ENCODE results near the gene MINDY4. TPM values are rescaled to one million over a fixed set of nuclear protein-coding genes. Genes with fewer than 3 reads are reported as not detected.

The MINDY4 gene
- polyA plus RNA-seq, 3 donors: 0.15 to 0.17 TPM; not detected in 1

DNA sequence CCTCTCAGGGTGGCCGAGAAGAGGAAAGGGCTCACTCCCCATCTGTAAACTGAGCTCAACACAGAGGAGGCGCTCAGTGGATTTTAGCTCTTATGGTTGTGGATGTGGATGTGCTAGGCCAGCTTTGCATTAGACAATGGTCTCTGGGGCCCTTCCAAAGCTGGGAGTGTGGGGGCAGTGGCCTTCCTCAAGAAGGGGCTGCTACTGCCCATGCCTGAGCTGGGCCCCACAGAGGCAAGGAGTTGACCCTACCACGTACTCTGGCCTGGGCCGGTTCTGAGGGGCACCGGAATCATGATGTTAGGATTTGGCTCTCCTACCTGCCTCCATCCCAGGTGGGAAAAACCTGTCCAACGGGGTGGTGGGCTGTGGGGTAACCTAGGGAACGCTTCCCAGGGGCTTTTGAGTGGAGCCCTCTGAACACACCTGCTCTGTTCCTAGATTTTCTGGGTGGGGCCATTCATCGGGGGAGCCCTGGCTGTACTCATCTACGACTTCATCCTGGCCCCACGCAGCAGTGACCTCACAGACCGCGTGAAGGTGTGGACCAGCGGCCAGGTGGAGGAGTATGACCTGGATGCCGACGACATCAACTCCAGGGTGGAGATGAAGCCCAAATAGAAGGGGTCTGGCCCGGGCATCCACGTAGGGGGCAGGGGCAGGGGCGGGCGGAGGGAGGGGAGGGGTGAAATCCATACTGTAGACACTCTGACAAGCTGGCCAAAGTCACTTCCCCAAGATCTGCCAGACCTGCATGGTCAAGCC is 152.0 kb downstream of the MINDY4 start:
- no peaks in the 10 kb centered on the region for H3K36me3 ChIP-seq (replicated peaks in 1 of 2; ENCODE audit: control insufficient read depth in 1 of 2, insufficient read depth in 2 of 2, low read length in 2 of 2)
- Mint-ChIP-seq H3K27ac (no peak overlapping the region), H3K4me1 (no peaks in the 10 kb centered on the region), H3K27me3 (ENCODE audit: low read depth in 3 of 3) (peaks cover 0 to 5% (median 0%) of the 10 kb centered on the region in 3 donors), H3K4me3 (no peak overlapping the region), H3K36me3 (no peaks in the 10 kb centered on the region), H3K9me3 (peaks cover 2 to 16% (median 6%) of the 10 kb centered on the region in 7 donors)
- no peak overlapping the region for H3K27ac ChIP-seq (ENCODE audit: low read depth in 1 of 2, low read length in 2 of 2)
- H3K9ac ChIP-seq (ENCODE audit: insufficient read depth, low read length, poor library complexity, severe bottlenecking): no peak overlapping the region
- TF ChIP-seq, protein P1, sequence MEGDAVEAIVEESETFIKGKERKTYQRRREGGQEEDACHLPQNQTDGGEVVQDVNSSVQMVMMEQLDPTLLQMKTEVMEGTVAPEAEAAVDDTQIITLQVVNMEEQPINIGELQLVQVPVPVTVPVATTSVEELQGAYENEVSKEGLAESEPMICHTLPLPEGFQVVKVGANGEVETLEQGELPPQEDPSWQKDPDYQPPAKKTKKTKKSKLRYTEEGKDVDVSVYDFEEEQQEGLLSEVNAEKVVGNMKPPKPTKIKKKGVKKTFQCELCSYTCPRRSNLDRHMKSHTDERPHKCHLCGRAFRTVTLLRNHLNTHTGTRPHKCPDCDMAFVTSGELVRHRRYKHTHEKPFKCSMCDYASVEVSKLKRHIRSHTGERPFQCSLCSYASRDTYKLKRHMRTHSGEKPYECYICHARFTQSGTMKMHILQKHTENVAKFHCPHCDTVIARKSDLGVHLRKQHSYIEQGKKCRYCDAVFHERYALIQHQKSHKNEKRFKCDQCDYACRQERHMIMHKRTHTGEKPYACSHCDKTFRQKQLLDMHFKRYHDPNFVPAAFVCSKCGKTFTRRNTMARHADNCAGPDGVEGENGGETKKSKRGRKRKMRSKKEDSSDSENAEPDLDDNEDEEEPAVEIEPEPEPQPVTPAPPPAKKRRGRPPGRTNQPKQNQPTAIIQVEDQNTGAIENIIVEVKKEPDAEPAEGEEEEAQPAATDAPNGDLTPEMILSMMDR (IDR thresholded peaks at IDR 0.05): no peak
- H3K4me2 ChIP-seq (replicated peaks; ENCODE audit: extremely low read depth, low read length, poor library complexity, severe bottlenecking): no peak overlapping the region
- no peak overlapping the region for H3K4me3 ChIP-seq (replicated peaks in 1 of 3; ENCODE audit: low read depth in 2 of 3, low read length in 3 of 3)
- 99% methylated on average over 10 of the region's 19 CpGs for WGBS (ENCODE audit: insufficient coverage)
- intact Hi-C loops (cut with micrococcal nuclease): no loop called here
- no peak overlapping the region for H2AFZ ChIP-seq (ENCODE audit: insufficient read depth, low read depth, low read length, poor library complexity, severe bottlenecking)
- H3K27me3 ChIP-seq (ENCODE audit: control insufficient read depth in 2 of 2, insufficient read depth in 2 of 2, low read length in 2 of 2): no peaks in the 10 kb centered on the region
- no peak for DNase-seq
- H4K20me1 ChIP-seq (ENCODE audit: insufficient read depth, low read length): no peaks in the 10 kb centered on the region
- no peaks in the 10 kb centered on the region for H3K79me2 ChIP-seq (ENCODE audit: insufficient read depth, low read length)
- peaks cover 0 to 7% of the 10 kb centered on the region in 2 donors for H3K9me3 ChIP-seq (replicated peaks in 1 of 2; ENCODE audit: control insufficient read depth in 1 of 2, insufficient read depth in 1 of 2, low read length in 2 of 2)
- H3K4me1 ChIP-seq (ENCODE audit: control insufficient read depth in 1 of 2, insufficient read depth in 2 of 2, low read length in 2 of 2): no peaks in the 10 kb centered on the region

DNA sequence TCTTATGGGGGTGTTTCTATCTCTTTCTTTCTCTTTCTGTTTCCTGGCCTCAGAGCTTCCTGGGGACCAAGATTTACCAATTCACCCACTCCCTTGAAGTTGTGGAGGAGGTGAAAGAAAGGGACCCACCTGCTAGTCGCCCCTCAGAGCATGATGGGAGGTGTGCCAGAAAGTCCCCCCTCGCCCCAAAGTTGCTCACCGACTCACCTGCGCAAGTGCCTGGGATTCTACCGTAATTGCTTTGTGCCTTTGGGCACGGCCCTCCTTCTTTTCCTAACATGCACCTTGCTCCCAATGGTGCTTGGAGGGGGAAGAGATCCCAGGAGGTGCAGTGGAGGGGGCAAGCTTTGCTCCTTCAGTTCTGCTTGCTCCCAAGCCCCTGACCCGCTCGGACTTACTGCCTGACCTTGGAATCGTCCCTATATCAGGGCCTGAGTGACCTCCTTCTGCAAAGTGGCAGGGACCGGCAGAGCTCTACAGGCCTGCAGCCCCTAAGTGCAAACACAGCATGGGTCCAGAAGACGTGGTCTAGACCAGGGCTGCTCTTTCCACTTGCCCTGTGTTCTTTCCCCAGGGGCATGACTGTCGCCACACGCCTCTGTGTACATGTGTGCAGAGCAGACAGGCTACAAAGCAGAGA is 152.7 kb downstream of the MINDY4 start:
- H3K27ac ChIP-seq (ENCODE audit: low read depth in 1 of 2, low read length in 2 of 2): no peak overlapping the region
- peaks cover 0 to 7% of the 10 kb centered on the region in 2 donors for H3K9me3 ChIP-seq (replicated peaks in 1 of 2; ENCODE audit: control insufficient read depth in 1 of 2, insufficient read depth in 1 of 2, low read length in 2 of 2)
- intact Hi-C loops (cut with micrococcal nuclease): no loop called here
- peaks cover 3 to 16% (median 6%) of the 10 kb centered on the region in 7 donors for H3K9me3 Mint-ChIP-seq
- H3K4me1 Mint-ChIP-seq: no peaks in the 10 kb centered on the region
- 92% methylated on average over 7 of the region's 13 CpGs for WGBS (ENCODE audit: insufficient coverage)
- TF ChIP-seq, protein P1 (IDR thresholded peaks at IDR 0.05): no peak
- no peaks in the 10 kb centered on the region for H3K36me3 ChIP-seq (replicated peaks in 1 of 2; ENCODE audit: control insufficient read depth in 1 of 2, insufficient read depth in 2 of 2, low read length in 2 of 2)
- H3K4me1 ChIP-seq (ENCODE audit: control insufficient read depth in 1 of 2, insufficient read depth in 2 of 2, low read length in 2 of 2): no peaks in the 10 kb centered on the region
- H3K4me3 ChIP-seq (replicated peaks in 1 of 3; ENCODE audit: low read depth in 2 of 3, low read length in 3 of 3): no peak overlapping the region
- no peak overlapping the region for H2AFZ ChIP-seq (ENCODE audit: insufficient read depth, low read depth, low read length, poor library complexity, severe bottlenecking)
- no peak overlapping the region for H3K4me3 Mint-ChIP-seq
- H3K27me3 Mint-ChIP-seq (ENCODE audit: low read depth in 3 of 3): peaks cover 0 to 5% (median 0%) of the 10 kb centered on the region in 3 donors
- no peak for DNase-seq
- no peaks in the 10 kb centered on the region for H3K79me2 ChIP-seq (ENCODE audit: insufficient read depth, low read length)
- no peak overlapping the region for H3K4me2 ChIP-seq (replicated peaks; ENCODE audit: extremely low read depth, low read length, poor library complexity, severe bottlenecking)
- no peak overlapping the region for H3K9ac ChIP-seq (ENCODE audit: insufficient read depth, low read length, poor library complexity, severe bottlenecking)
- no peaks in the 10 kb centered on the region for H4K20me1 ChIP-seq (ENCODE audit: insufficient read depth, low read length)
- H3K27ac Mint-ChIP-seq: no peak overlapping the region
- H3K36me3 Mint-ChIP-seq: no peaks in the 10 kb centered on the region
- no peaks in the 10 kb centered on the region for H3K27me3 ChIP-seq (ENCODE audit: control insufficient read depth in 2 of 2, insufficient read depth in 2 of 2, low read length in 2 of 2)
